Measurements from ENCODE around the gene PSMB10.
"Not testable (repeated sequence)": the region's sequence is repeated elsewhere in the genome, so short reads cannot be mapped to it uniquely, and the experiment has no call there.

PSMB10 gene

DNA sequence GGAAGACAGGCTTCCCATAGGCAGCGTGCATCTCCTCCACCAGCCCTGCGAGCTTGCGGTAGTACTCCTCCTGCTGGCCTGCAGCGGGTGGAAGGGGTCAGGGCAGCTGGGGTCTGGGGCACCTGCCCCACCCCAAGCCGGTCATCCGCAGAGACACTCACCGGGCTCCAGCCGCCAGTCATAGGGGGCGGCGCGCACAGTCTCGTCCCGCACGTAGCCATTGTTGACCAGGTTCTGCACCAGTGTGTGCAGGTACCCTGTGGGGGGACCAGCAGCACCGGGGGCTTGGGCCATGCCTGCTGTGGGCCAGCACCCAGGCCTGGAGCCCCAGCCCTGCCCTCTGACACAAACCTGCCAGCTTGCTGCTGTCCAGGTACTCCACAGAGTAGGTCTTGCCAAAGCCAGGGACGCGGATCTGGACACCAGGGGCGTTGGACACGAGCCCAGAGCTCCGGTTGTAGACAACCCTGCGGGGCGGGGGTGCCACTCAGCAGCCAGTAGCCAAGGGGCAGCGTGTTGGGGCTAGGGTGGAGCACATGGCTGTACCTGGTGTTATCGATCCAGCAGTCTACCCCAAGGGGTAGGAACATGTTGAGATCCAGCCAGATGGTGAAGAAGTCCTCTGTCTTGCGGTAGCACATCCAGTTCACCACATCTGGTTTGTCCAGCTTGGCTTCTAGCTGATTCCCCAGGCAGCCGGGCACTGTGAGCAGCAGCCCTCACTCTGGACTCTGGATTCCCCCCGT, 6.0 kb upstream of the PSMB10 start:
- DNase-seq (ENCODE audit: low read depth, low spot score) = no peak

DNA sequence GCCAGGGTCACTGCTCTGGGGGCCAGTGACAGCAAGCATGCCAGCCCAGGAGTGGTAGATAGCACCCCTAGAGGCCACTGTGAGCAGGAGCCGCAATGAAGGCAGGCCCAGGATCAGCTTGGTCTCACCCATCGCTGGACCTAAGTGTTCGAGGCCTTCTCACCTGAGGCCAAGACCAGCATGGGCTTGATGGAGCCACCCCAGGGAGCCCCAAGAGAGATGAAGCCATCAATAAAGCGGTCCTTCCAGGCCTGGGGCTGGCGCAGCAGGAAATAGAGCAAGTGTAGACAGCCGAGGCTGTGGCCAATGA, 5.5 kb upstream of the PSMB10 start:
- DNase-seq (ENCODE audit: low read depth, low spot score) = no peak

- DNase-seq (ENCODE audit: low read depth, low spot score) = no peak
Observed at GRCh38 chr16:67941469-67942199, 5.0 kb upstream of the PSMB10 start.

- DNase-seq (ENCODE audit: low read depth, low spot score) = no peak
Observed at GRCh38 chr16:67940446-67941089, 3.9 kb upstream of the PSMB10 start.

- DNase-seq (ENCODE audit: low read depth, low spot score) = no peak
Observed at GRCh38 chr16:67939507-67940445, 3.1 kb upstream of the PSMB10 start.

GRCh38 chr16:67937713-67938112, 1.1 kb upstream of the PSMB10 start:
- DNase-seq (ENCODE audit: low read depth, low spot score) = not testable (repeated sequence)

- DNase-seq (ENCODE audit: low read depth, low spot score) = no peak
Observed at GRCh38 chr16:67936880-67937605, 393 bp upstream of the PSMB10 start.

DNA sequence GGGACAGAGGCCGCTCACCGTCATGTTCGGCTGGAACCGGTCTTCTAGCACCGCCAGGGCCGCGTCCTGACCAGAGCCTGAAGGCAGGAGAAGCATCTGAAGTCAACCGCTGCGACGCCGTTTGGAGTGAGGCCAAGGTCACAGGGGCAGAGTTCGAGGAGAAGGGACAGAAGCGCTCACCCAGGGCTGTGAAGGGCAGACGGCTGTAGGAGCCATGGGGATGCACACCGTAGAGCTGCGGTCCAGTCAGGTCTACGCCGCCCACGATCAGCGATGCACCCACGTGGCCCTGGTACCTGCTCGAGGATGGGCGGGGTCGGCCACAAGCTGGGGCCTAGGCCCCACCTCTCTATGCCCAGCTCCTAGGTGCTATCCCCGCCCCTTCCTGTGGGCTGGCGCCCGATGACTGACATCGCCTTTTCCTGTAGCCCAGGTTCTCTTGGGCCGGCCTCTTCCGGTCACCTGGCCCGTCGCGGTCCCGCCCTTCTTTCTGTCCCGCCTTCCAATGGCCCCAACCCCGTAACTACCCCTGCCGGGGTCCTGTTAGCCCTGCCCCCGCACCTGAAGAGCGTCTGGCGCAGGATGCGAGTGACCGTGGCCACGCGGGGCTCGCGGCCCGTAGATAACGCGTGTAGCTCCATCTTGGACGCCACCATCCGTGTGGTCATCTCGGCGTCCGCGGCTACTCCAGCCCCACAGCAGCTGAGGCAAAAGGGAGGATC, 1.1 kb downstream of the PSMB10 start:
- DNase-seq (ENCODE audit: low read depth, low spot score) = peak; percentile 66

DNA sequence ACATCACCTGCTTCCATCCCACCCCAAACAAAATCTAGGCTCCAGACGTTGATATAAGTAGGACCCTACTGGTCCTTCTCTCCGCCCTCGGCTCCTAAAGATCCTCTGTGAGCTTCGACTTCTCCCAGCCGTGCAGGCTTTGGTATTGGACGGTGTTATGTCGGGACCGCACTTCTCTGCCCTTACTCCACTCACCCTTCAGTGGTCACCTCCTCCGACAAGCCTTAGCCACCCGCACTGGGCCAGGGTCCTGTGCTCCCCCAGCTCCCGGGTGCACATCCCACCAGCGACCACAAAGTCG, 1.6 kb downstream of the PSMB10 start:
- no peak for DNase-seq (ENCODE audit: low read depth, low spot score)

DNA sequence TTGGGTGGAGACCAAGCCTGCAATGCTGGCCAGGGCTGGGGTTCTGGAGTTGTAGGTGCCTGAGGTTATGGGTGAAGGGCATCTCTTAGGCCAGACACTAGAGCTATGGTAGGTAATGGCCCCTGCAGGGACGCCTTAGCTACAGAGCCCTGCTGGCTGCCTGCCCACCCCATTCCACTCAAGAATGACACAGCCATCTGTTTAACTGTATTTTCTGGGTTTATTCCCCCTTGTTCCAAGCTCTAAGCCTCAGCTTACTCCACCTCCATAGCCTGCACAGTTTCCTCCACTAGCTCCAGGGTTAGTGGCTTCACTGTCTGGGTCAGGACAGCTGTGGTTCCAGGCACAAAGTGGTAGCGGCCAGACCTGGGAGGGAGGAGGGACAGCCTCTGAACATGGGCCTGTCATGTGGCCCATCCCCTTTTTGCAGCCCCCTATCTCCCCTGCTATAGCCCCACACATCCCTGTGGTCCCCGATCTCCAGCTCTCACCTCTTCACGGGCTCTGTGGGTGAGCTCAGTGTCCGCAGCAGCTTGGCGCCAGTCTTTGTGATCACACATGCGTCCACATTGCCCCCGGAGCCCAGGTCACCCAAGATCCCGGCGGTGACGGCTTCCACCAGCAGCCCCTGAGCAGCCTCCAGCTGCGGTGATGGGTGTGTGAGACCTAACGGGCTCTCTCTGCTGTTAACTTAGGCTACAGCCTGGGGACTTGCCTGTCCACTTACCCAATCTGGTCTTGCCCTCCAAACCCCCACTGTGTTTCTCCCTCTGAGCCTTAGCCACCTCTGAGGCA, 2.1 kb downstream of the PSMB10 start:
- DNase-seq (ENCODE audit: low read depth, low spot score) = no peak

GRCh38 chr16:67933805-67934204, 2.8 kb downstream of the PSMB10 start:
- DNase-seq (ENCODE audit: low read depth, low spot score) = no peak

DNA sequence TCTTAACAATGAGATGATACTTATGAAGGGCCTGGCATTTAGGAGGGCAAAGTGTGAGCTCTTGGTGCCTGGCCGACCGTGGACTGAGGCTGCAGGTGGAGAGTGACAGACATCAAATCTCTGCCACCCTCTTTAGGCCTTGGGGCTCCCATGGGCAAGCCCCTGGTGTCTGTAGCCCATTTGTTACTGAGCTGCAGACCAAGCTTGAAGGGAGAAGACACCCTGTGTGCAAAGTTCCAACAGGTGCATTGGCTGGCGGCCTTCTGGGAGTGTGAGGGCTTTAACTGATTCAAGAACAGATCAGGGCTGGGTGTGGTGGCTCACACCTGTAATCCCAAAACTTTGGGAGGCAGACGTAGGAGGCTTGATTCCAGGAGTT, 4.2 kb downstream of the PSMB10 start:
- DNase-seq (ENCODE audit: low read depth, low spot score) = no peak

DNA sequence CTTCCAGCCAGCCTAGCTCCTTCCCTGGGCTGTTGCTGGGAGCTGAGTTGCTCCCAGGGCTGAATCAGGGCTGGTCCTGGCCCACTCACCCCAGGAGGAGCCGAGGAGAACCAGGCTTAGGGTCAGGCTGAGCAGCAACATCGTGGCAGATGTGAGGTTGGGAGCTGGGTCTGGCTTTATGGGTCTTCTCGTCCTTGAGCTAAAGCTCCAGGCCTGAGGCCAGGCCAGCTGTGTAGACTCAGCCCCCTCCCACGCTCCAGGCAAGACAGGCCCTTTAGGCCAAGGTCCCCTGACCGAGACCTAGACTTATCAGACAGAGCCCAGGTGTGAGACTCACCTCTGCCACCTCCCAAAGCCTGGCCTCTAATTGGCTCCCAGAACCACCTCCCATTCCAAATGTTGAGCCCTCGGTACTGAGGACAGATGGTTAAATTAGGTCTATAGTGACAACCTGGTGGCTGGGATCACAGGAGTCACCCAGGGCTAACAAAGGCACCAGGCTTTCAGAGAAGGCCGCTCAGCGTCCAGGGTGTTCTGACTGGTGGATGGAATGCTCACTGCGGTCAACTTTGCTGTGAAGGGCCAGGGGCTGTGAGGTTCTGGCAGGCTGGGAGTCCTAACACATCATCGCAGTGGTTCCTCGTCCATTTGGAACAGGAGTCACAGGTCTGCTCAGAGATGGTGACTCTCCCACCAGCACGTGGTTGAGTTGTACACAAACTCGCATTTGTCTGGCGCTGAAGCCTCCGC, 4.8 kb downstream of the PSMB10 start, which contains the start of gene CTRL:
Gene CTRL (minus strand): TSS at position 151 of the 750 bp plus-strand sequence. CDS start 10 bp downstream, at position 141.
- DNase-seq (ENCODE audit: low read depth, low spot score) = no peak

DNA sequence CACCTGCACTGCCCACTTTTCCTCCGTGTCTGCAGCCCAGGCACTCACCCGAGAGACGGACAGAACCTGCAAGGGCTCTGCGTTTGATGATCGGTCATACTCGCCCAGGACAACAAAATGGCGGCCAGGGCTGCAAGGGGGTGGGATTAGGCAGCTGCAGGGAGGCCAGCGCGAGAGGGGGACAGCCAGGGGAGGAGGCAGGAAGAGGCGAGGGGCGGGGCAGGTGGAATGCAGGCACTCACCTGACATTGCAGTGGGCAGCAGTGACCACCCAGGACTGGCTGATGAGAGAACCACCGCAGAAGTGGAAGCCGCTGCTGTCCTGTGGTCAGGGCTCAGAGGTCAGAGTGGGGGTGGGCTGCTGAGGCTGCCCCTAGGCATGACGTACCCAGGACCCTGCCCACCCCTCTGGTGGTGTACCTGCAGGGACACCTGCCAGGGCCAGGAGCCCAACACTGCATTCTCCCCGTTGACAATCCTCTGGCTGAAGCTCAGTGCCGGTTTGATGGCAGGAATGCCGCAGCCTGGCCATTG, 5.9 kb downstream of the PSMB10 start:
- no peak for DNase-seq (ENCODE audit: low read depth, low spot score)

DNA sequence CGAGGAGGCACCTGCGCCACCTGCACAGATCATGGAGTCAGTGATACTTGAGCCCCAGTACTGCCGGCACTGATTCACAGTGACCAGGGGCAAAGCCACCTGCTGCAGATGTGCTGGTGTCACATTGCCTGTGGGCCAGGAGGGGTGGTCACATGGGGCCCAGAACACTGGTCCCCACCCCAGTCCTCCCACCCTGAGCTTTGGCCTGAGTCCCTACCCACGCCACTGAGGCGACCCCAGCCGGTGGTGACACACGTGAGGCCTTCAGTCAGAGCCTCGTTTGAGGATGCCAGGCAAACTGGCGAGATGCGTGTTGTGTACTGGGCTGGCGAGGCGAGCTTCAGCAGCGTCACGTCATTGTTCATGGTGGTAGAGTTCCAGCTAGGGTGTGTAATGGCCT, 6.5 kb downstream of the PSMB10 start:
- no peak for DNase-seq (ENCODE audit: low read depth, low spot score)

- DNase-seq (ENCODE audit: low read depth, low spot score) = no peak
Observed at GRCh38 chr16:67928561-67929364, 7.9 kb downstream of the PSMB10 start.

GRCh38 chr16:67928147-67928546, 8.5 kb downstream of the PSMB10 start:
- DNase-seq (ENCODE audit: low read depth, low spot score) = no peak

All from brain pericyte (primary cell).